Measurements from ENCODE around the gene TSPAN32. TPM values are rescaled to one million over a fixed set of nuclear protein-coding genes. Genes with fewer than 3 reads are reported as not detected.

Gene TSPAN32
- total RNA-seq, 1 donor from 2014 or later: 4.5 TPM

GRCh38 chr11:2343502-2343901, 41.7 kb downstream of the TSPAN32 start:
- Mint-ChIP-seq H3K4me3 (ENCODE audit: low read depth) (no peak overlapping the region), H3K27ac (no peak overlapping the region), H3K4me1 (ENCODE audit: low read depth) (no peaks in the 10 kb centered on the region), H3K36me3 (ENCODE audit: insufficient read depth) (no peaks in the 10 kb centered on the region), H3K9me3 (ENCODE audit: low read depth) (peaks cover 4% of the 10 kb centered on the region), H3K27me3 (peaks cover 49% of the 10 kb centered on the region)
- TF ChIP-seq CTCF (IDR thresholded peaks at IDR 0.05; ENCODE audit: unreplicated experiment): no peak
- no peak for DNase-seq (ENCODE audit: low spot score, unreplicated experiment)

- no peaks in the 10 kb centered on the region for H3K4me1 Mint-ChIP-seq (ENCODE audit: low read depth)
- no peak for TF ChIP-seq CTCF (IDR thresholded peaks at IDR 0.05; ENCODE audit: unreplicated experiment)
- H3K27me3 Mint-ChIP-seq: peaks cover 37% of the 10 kb centered on the region
- H3K36me3 Mint-ChIP-seq (ENCODE audit: insufficient read depth): no peaks in the 10 kb centered on the region
- no peak overlapping the region for H3K4me3 Mint-ChIP-seq (ENCODE audit: low read depth)
- no peak overlapping the region for H3K27ac Mint-ChIP-seq
- peaks cover 10% of the 10 kb centered on the region for H3K9me3 Mint-ChIP-seq (ENCODE audit: low read depth)
- DNase-seq (ENCODE audit: low spot score, unreplicated experiment): no peak
These were observed 43.2 kb downstream of the TSPAN32 start for GRCh38 chr11:2345050-2345449.

GRCh38 chr11:2346014-2346413, 44.2 kb downstream of the TSPAN32 start:
- Mint-ChIP-seq H3K36me3 (ENCODE audit: insufficient read depth) (no peaks in the 10 kb centered on the region), H3K4me1 (ENCODE audit: low read depth) (no peaks in the 10 kb centered on the region), H3K9me3 (ENCODE audit: low read depth) (peaks cover 10% of the 10 kb centered on the region), H3K4me3 (ENCODE audit: low read depth) (no peak overlapping the region), H3K27me3 (peaks cover 37% of the 10 kb centered on the region), H3K27ac (no peak overlapping the region)
- no peak for TF ChIP-seq CTCF (IDR thresholded peaks at IDR 0.05; ENCODE audit: unreplicated experiment)
- DNase-seq (ENCODE audit: low spot score, unreplicated experiment): no peak

GRCh38 chr11:2346586-2347307, 44.9 kb downstream of the TSPAN32 start:
- no peak for DNase-seq (ENCODE audit: low spot score, unreplicated experiment)
- no peak overlapping the region for H3K4me3 Mint-ChIP-seq (ENCODE audit: low read depth)
- H3K27ac Mint-ChIP-seq: no peak overlapping the region
- H3K36me3 Mint-ChIP-seq (ENCODE audit: insufficient read depth): no peaks in the 10 kb centered on the region
- H3K9me3 Mint-ChIP-seq (ENCODE audit: low read depth): peaks cover 10% of the 10 kb centered on the region
- peaks cover 40% of the 10 kb centered on the region for H3K27me3 Mint-ChIP-seq
- TF ChIP-seq CTCF (IDR thresholded peaks at IDR 0.05; ENCODE audit: unreplicated experiment): no peak
- no peaks in the 10 kb centered on the region for H3K4me1 Mint-ChIP-seq (ENCODE audit: low read depth)

- Mint-ChIP-seq H3K27me3 (peaks cover 37% of the 10 kb centered on the region), H3K4me1 (ENCODE audit: low read depth) (no peaks in the 10 kb centered on the region), H3K36me3 (ENCODE audit: insufficient read depth) (no peaks in the 10 kb centered on the region), H3K27ac (no peak overlapping the region), H3K9me3 (ENCODE audit: low read depth) (peaks cover 9% of the 10 kb centered on the region), H3K4me3 (ENCODE audit: low read depth) (no peak overlapping the region)
- no peak for DNase-seq (ENCODE audit: low spot score, unreplicated experiment)
- TF ChIP-seq CTCF (IDR thresholded peaks at IDR 0.05; ENCODE audit: unreplicated experiment): no peak
These were observed 45.6 kb downstream of the TSPAN32 start for GRCh38 chr11:2347308-2347830.

Data from progenitor cell of endocrine pancreas (in vitro differentiated cells).